Measurements from ENCODE around the gene EME2.
"Not testable (repeated sequence)": the region's sequence is repeated elsewhere in the genome, so short reads cannot be mapped to it uniquely, and the experiment has no call there.

- not testable (repeated sequence) for TF ChIP-seq EZH2 (IDR thresholded peaks at IDR 0.05; ENCODE audit: borderline replicate concordance, insufficient read depth, low read depth, low read length, poor library complexity, severe bottlenecking); CTCF (IDR thresholded peaks at IDR 0.05)
Observed at GRCh38 chr16:1799263-1799662, 26.7 kb downstream of the EME2 start.

Measured in B cell (primary cell).